ENCODE data around the gene SERPINF2. TPM values are rescaled to one million over a fixed set of nuclear protein-coding genes. Genes with fewer than 3 reads are reported as not detected.

SERPINF2 gene
- total RNA-seq, 1 experiment from 2014 or later = 0.68 TPM

DNA sequence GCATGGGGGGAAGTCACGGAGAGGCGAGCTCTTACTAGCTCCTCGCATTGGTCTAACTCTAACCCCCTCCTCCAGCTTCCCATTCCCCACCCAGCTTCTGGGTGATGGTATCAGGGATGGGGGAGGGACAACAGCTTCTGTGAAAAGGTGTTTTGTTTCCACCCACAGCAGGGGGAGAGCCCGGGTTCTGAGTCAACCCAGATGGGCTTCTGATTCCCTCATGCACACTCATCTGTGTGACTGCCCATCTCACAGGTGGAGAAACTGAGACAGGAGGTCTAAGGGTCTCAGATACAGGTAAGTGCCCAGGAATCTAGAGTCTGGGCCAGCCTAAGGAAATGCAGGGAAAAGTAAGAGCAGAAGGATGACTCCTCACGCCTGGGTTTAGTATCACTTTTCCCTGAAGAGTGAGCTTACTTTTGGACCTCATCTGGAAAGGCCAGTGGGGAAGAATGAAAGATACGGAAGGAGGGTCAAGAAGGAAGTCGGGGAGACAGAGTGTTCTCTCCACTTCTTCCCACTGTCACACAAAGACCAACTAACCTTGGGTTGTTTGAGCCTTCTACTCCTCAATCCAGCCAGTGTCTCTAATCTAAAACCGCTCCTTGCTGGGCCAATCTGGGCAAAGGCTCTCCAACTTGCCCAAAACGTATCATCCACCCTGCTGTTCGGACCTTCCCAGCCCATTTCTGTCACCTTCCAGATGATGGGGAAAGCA, 29.4 kb upstream of the SERPINF2 start:
- H2AFZ ChIP-seq (ENCODE audit: low read length) = no peak overlapping the region
- H3K23me2 ChIP-seq (ENCODE audit: insufficient read length, low read depth, low read length, poor library complexity, severe bottlenecking) = peaks cover 35% of the 10 kb centered on the region
- no peak overlapping the region for H2AK5ac ChIP-seq (ENCODE audit: insufficient read length, low read length)
- no peak overlapping the region for H2BK12ac ChIP-seq (ENCODE audit: insufficient read length, low read depth, low read length)
- no peak overlapping the region for H2BK15ac ChIP-seq (ENCODE audit: low read depth, low read length)
- H4K91ac ChIP-seq (ENCODE audit: insufficient read length, low read depth, low read length) = no peak overlapping the region
- H3K4ac ChIP-seq (ENCODE audit: low read depth, low read length) = no peak overlapping the region
- Mint-ChIP-seq H3K4me1 (peaks cover 37% of the 10 kb centered on the region in 2 experiments), H3K27ac (peak overlapping the region in 2 of 3 experiments; percentile 24 to 48; a peak in 2 of 7 replicates), H3K9me3 (no peaks in the 10 kb centered on the region; a peak in 1 of 5 replicates), H3K27me3 (ENCODE audit: low read depth) (peaks cover 3% of the 10 kb centered on the region), H3K36me3 (ENCODE audit: insufficient read depth in 1 of 3, low read depth in 3 of 3) (peaks cover 0 to 13% (median 2%) of the 10 kb centered on the region in 3 experiments; a peak in 3 of 7 replicates), H3K4me3 (peak overlapping the region; percentile 88 to 94; a peak in 4 of 5 replicates)
- H2BK20ac ChIP-seq (ENCODE audit: low read depth, low read length, poor library complexity, severe bottlenecking) = no peak overlapping the region
- H3K9me3 ChIP-seq (ENCODE audit: control insufficient read depth, low read depth, low read length) = no peaks in the 10 kb centered on the region
- no peak overlapping the region for H2BK5ac ChIP-seq (ENCODE audit: insufficient read length, low read length)
- no peaks in the 10 kb centered on the region for H3K79me2 ChIP-seq (ENCODE audit: insufficient read depth, low read length)
- H3K4me1 ChIP-seq (ENCODE audit: insufficient read depth, low read length) = peaks cover 2% of the 10 kb centered on the region; the same call in 1 of the 2 replicates
- no peak overlapping the region for H3K18ac ChIP-seq (ENCODE audit: insufficient read length, low read depth, low read length)
- H3K14ac ChIP-seq (ENCODE audit: insufficient read depth, low read length) = no peak overlapping the region
- TF ChIP-seq, protein P1, sequence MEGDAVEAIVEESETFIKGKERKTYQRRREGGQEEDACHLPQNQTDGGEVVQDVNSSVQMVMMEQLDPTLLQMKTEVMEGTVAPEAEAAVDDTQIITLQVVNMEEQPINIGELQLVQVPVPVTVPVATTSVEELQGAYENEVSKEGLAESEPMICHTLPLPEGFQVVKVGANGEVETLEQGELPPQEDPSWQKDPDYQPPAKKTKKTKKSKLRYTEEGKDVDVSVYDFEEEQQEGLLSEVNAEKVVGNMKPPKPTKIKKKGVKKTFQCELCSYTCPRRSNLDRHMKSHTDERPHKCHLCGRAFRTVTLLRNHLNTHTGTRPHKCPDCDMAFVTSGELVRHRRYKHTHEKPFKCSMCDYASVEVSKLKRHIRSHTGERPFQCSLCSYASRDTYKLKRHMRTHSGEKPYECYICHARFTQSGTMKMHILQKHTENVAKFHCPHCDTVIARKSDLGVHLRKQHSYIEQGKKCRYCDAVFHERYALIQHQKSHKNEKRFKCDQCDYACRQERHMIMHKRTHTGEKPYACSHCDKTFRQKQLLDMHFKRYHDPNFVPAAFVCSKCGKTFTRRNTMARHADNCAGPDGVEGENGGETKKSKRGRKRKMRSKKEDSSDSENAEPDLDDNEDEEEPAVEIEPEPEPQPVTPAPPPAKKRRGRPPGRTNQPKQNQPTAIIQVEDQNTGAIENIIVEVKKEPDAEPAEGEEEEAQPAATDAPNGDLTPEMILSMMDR (conservative IDR thresholded peaks at IDR 0.05) = no peak
- H4K5ac ChIP-seq (ENCODE audit: insufficient read length, low read depth, low read length) = no peak overlapping the region
- peak overlapping the region; percentile 65 for H3K4me2 ChIP-seq (ENCODE audit: insufficient read depth, insufficient read length, low read length)
- H4K8ac ChIP-seq (replicated peaks; ENCODE audit: insufficient read length, low read depth, low read length) = no peak overlapping the region
- H3K27me3 ChIP-seq (ENCODE audit: insufficient read depth, low read length) = no peaks in the 10 kb centered on the region
- no peak overlapping the region for H3K56ac ChIP-seq (ENCODE audit: insufficient read length, low read depth, low read length)
- H4K20me1 ChIP-seq (ENCODE audit: control insufficient read depth, insufficient read depth, insufficient read length) = no peaks in the 10 kb centered on the region
- no CpG with 5 or more reads among the region's 10 CpGs for WGBS (ENCODE audit: extremely low coverage, insufficient read length, low lambda C conversion rate)
- DNase-seq = no peak
- H2BK120ac ChIP-seq (ENCODE audit: low read depth, low read length, poor library complexity, severe bottlenecking) = no peak overlapping the region
- no peaks in the 10 kb centered on the region for H3K79me1 ChIP-seq (ENCODE audit: insufficient read depth, low read depth, low read length, poor library complexity, severe bottlenecking)
- no peak overlapping the region for H3K27ac ChIP-seq (ENCODE audit: insufficient read length, low read depth, low read length)
- H3K9ac ChIP-seq (ENCODE audit: extremely low read depth, insufficient read length, low read length) = no peak overlapping the region
- H3K23ac ChIP-seq (ENCODE audit: insufficient read length, low read depth, low read length) = no peak overlapping the region
- H3T11ph ChIP-seq (ENCODE audit: low read length) = no peak overlapping the region
